NCI-H1436 (cell line): ENCODE measurements around the gene SH2D1A.
"Not testable (repeated sequence)": the region's sequence is repeated elsewhere in the genome, so short reads cannot be mapped to it uniquely, and the experiment has no call there.

Experiments
- DNase-seq: peaks from one replicate; lab custom pipeline; 2025; lab: John Stamatoyannopoulos, UW

Gene SH2D1A

GRCh38 chrX:124346117-124346876, at the start of gene SH2D1A:
Gene SH2D1A, plus strand, starts transcription at chrX:124346563. Its CDS starts 80 bp downstream, at chrX:124346643.
- DNase-seq: no peak

- not testable (repeated sequence) for DNase-seq
These were observed 47.0 kb upstream of the SH2D1A start for GRCh38 chrX:124299323-124299722.

- no peak for DNase-seq
These were observed 46.0 kb upstream of the SH2D1A start for GRCh38 chrX:124300405-124300804.

- DNase-seq: no peak
These were observed 39.0 kb upstream of the SH2D1A start for GRCh38 chrX:124307253-124307907.

- DNase-seq: no peak
These were observed 20.6 kb upstream of the SH2D1A start for GRCh38 chrX:124325732-124326131.

- DNase-seq: no peak
These were observed 17.6 kb upstream of the SH2D1A start for GRCh38 chrX:124328765-124329164.

- DNase-seq: no peak
These were observed 13.6 kb upstream of the SH2D1A start, which contains the start of gene TEX13D for GRCh38 chrX:124332481-124333424. Gene TEX13D, plus strand, starts transcription at chrX:124332660. Its CDS starts 258 bp downstream, at chrX:124332918.

GRCh38 chrX:124333862-124334261, 12.5 kb upstream of the SH2D1A start:
- no peak for DNase-seq

GRCh38 chrX:124334555-124334954, 11.8 kb upstream of the SH2D1A start:
- DNase-seq: not testable (repeated sequence)

- no peak for DNase-seq
These were observed 10.8 kb upstream of the SH2D1A start for GRCh38 chrX:124335598-124335997.

- DNase-seq: no peak
These were observed 8.4 kb upstream of the SH2D1A start for GRCh38 chrX:124337916-124338315.

GRCh38 chrX:124338733-124339514, 7.4 kb upstream of the SH2D1A start:
- DNase-seq: no peak

- DNase-seq: no peak
These were observed 4.8 kb upstream of the SH2D1A start for GRCh38 chrX:124341396-124342132.

- DNase-seq: no peak
These were observed 4.0 kb upstream of the SH2D1A start for GRCh38 chrX:124342174-124342867.

GRCh38 chrX:124343016-124343415, 3.3 kb upstream of the SH2D1A start:
- DNase-seq: no peak

- DNase-seq: no peak
These were observed 2.1 kb upstream of the SH2D1A start for GRCh38 chrX:124344246-124344645.

GRCh38 chrX:124346877-124347241, 496 bp downstream of the SH2D1A start:
- DNase-seq: no peak

- no peak for DNase-seq
These were observed 879 bp downstream of the SH2D1A start for GRCh38 chrX:124347242-124347641.

GRCh38 chrX:124348182-124348581, 1.8 kb downstream of the SH2D1A start:
- DNase-seq: no peak

GRCh38 chrX:124348885-124349453, 2.6 kb downstream of the SH2D1A start:
- no peak for DNase-seq
